SK-N-SH (cell line): Measurements from ENCODE around the gene C4B. TPM values are rescaled to one million over a fixed set of nuclear protein-coding genes. Genes with fewer than 3 reads are reported as not detected.

Experiments used
- CTCF ChIA-PET: fragments of 300-600, 350-600 bp; formaldehyde crosslinking; extraction: SDS; loops from one replicate; lab custom pipeline; 2021; lab: Yijun Ruan, JAX
- POLR2A ChIA-PET: fragments of 350-600 bp; sonication (Branson Sonifier 250); formaldehyde crosslinking; extraction: SDS; loops from one replicate; lab custom pipeline; 2020; ENCODE audit warnings: antibody characterized with exemption, inconsistent platforms; lab: Yijun Ruan, JAX
- DNase-seq: peaks from one replicate; pipeline ENCODE4 v3.0.0; 2012
- H2AFZ ChIP-seq: fragments of 200-600 bp; sonication (generic); 2 replicates; pipeline ENCODE4 v1.8.1; 2016; ENCODE audit warnings: antibody characterized with exemption, mild to moderate bottlenecking, low read depth
- H3F3A ChIP-seq: fragments of 200-600 bp; sonication (generic); replicated peaks from 2 replicates; pipeline ENCODE3; 2016; ENCODE audit warnings: antibody characterized with exemption, mild to moderate bottlenecking; ENCODE audit not compliant: insufficient read depth
- H3K27ac ChIP-seq, 2 experiments: fragments of 200-500 bp in 1 of 2; fragments of 200-600 bp in 1 of 2; sonication (Bioruptor generic) in 1 of 2; sonication (generic), shearing (Covaris generic) in 1 of 2; 2 replicates each; pipeline versions ENCODE4 v1.5.1 to v1.6.1; 2014 to 2016; ENCODE audit warnings: low read depth in 2 of 2, inconsistent platforms in 1 of 2, low read length in 1 of 2, mild to moderate bottlenecking in 1 of 2, mixed read lengths in 1 of 2
- H3K27me3 ChIP-seq: fragments of 200-600 bp; sonication (generic), shearing (Covaris generic); 2 replicates; pipeline ENCODE4 v1.6.1; 2016; ENCODE audit warnings: mixed run types; ENCODE audit not compliant: insufficient read depth
- H3K36me3 ChIP-seq, 2 experiments: fragments of 200-500 bp in 1 of 2; fragments of 200-600 bp in 1 of 2; sonication (Bioruptor generic) in 1 of 2; sonication (generic) in 1 of 2; replicated peaks in 1 of 2; 2 replicates each; pipeline versions ENCODE3 to v1.5.1; 2014 to 2016; ENCODE audit warnings: low read length in 1 of 2, mild to moderate bottlenecking in 1 of 2; ENCODE audit not compliant: insufficient read depth in 2 of 2, control insufficient read depth in 1 of 2
- H3K4me1 ChIP-seq, 2 experiments: fragments of 200-500 bp in 1 of 2; fragments of 200-600 bp in 1 of 2; sonication (Bioruptor generic) in 1 of 2; sonication (generic), shearing (Covaris generic) in 1 of 2; 2 replicates each; pipeline versions ENCODE4 v1.5.1 to v1.6.1; 2014 to 2016; ENCODE audit warnings: low read depth in 1 of 2, low read length in 1 of 2, mixed run types in 1 of 2; ENCODE audit not compliant: insufficient read depth in 2 of 2, control insufficient read depth in 1 of 2
- H3K4me2 ChIP-seq: fragments of 200-600 bp; sonication (generic), shearing (Covaris generic); 2 replicates; pipeline ENCODE4 v1.6.1; 2017; ENCODE audit warnings: mixed run types
- H3K4me3 ChIP-seq, 2 experiments: fragments of 200-500 bp in 1 of 2; fragments of 200-600 bp in 1 of 2; sonication (Bioruptor generic) in 1 of 2; sonication (generic), shearing (Covaris generic) in 1 of 2; 2 replicates each; pipeline versions ENCODE4 v1.5.1 to v1.8.1; 2014 to 2016; ENCODE audit warnings: low read depth in 2 of 2, inconsistent platforms in 1 of 2, low read length in 1 of 2, mild to moderate bottlenecking in 1 of 2, mixed read lengths in 1 of 2, moderate library complexity in 1 of 2
- H3K79me2 ChIP-seq: fragments of 200-600 bp; sonication (generic); 2 replicates; pipeline ENCODE4 v1.8.1; 2017; ENCODE audit warnings: mild to moderate bottlenecking; ENCODE audit not compliant: insufficient read depth
- H3K9ac ChIP-seq: fragments of 200-600 bp; sonication (generic); 2 replicates; pipeline ENCODE4 v1.6.1; 2017; ENCODE audit warnings: mixed run types
- H3K9me2 ChIP-seq: fragments of 200-600 bp; sonication (generic); 2 replicates; pipeline ENCODE4 v1.6.1; 2017; ENCODE audit warnings: mixed run types
- H3K9me3 ChIP-seq: fragments of 200-600 bp; sonication (generic); 2 replicates; pipeline ENCODE4 v1.6.1; 2017; ENCODE audit warnings: mixed run types, mild to moderate bottlenecking, moderate library complexity
- H4K20me1 ChIP-seq: fragments of 200-600 bp; sonication (generic); 2 replicates; pipeline ENCODE4 v1.6.1; 2017; ENCODE audit warnings: mild to moderate bottlenecking, mixed run types; ENCODE audit not compliant: insufficient read depth
- ELF1 ChIP-seq: IDR thresholded peaks from 2 replicates; pipeline ENCODE4 v1.4.0; 2012
- FOXJ3 ChIP-seq: sonication (generic); formaldehyde crosslinking; IDR thresholded peaks from 2 replicates; pipeline ENCODE4 v1.5.1; 2020; ENCODE audit warnings: mild to moderate bottlenecking, missing genetic modification reagents
- GATA2 ChIP-seq: sonication (generic); formaldehyde crosslinking; IDR thresholded peaks from 2 replicates; pipeline ENCODE4 v1.5.0; 2020; ENCODE audit warnings: mild to moderate bottlenecking, missing genetic modification reagents
- JUND ChIP-seq: IDR thresholded peaks from 2 replicates; pipeline ENCODE4 v1.4.0; 2012
- NFIC ChIP-seq: IDR thresholded peaks from 2 replicates; pipeline ENCODE4 v1.4.0; 2012; ENCODE audit warnings: borderline replicate concordance
- NRF1 ChIP-seq: IDR thresholded peaks from 2 replicates; pipeline ENCODE4 v1.6.1; 2012; ENCODE audit warnings: low read depth, mild to moderate bottlenecking, low read length
- RCOR1 ChIP-seq: fragments of 150-350 bp; IDR thresholded peaks from 2 replicates; pipeline ENCODE4 v1.6.1; 2017; ENCODE audit warnings: antibody characterized with exemption, low read length
- SMC3 ChIP-seq: IDR thresholded peaks from 2 replicates; pipeline ENCODE4 v1.6.1; 2012; ENCODE audit warnings: low read depth, low read length, improper control_type of control experiment
- TAF1 ChIP-seq: IDR thresholded peaks from 2 replicates; pipeline ENCODE4 v1.6.1; 2012; ENCODE audit warnings: low read depth, mild to moderate bottlenecking, low read length, moderate library complexity, borderline replicate concordance
- TCF12 ChIP-seq: IDR thresholded peaks from 2 replicates; pipeline ENCODE4 v1.4.0; 2012
- TEAD4 ChIP-seq: IDR thresholded peaks from 2 replicates; pipeline ENCODE4 v1.4.0; 2012; ENCODE audit warnings: mild to moderate bottlenecking, borderline replicate concordance; ENCODE audit not compliant: insufficient read depth
- WGBS: methylation state at CpG from one replicate; pipeline ENCODE4 v1.1.6; 2017; ENCODE audit warnings: low lambda C conversion rate; 5-methylcytosine and 5-hydroxymethylcytosine counted together
- polyA plus RNA-seq, 3 experiments: library from polyadenylated mRNA; depleted of rRNA; stranded (reverse); fragments of >200 nt; gene quantifications; 2 replicates each; pipeline ENCODE4 v1.2.3, GENCODE V29; 2012
- TF ChIP-seq, protein P1 (sequence below): fragments of 200-600 bp; sonication (generic); IDR thresholded peaks from 2 replicates; pipeline ENCODE4 v1.6.1; 2017; ENCODE audit warnings: antibody characterized with exemption, mild to moderate bottlenecking, moderate library complexity
- TF ChIP-seq, protein P2 (sequence below): IDR thresholded peaks from 2 replicates; pipeline ENCODE4; 2012
- TF ChIP-seq, protein P3 (sequence below): IDR thresholded peaks from 2 replicates; pipeline ENCODE4 v1.4.0; 2012; ENCODE audit warnings: low read depth, borderline replicate concordance

Gene C4B
- polyA plus RNA-seq, 1 of the 3 experiments (the other 2 are of a cell fraction): 10.9 TPM

DNA sequence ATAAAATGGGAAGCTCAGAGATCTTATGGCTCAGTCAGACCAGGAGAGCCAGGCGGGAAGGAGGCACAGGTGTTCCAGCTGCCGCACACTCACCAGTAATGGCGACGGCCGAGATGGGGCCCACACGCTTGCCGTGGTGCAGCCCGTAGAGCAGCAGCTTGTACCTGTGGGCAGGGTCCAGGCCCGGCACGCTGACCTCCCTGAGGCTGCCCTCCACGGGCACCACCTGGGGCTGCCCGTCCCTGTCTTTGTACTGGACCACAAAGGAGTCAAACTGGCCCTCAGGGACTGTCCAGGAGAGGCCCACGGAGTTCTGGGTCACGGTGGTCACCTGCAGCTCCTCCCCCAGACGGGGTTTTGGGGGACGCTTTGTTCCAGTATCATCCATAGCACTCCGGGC is 54.9 kb downstream of the C4B start:
- H3K4me2 ChIP-seq: no peak overlapping the region
- 49% methylated on average over 8 of the region's 17 CpGs for WGBS
- ChIA-PET POLR2A (no interaction called here), CTCF (interaction anchor here (1.1 kb wide), 1 partner anchor 49 kb away, joined by 3 read pairs; no protein-coding TSS in a partner anchor)
- H3K9ac ChIP-seq: no peak overlapping the region
- H3F3A ChIP-seq: no peaks in the 10 kb centered on the region
- H3K79me2 ChIP-seq: no peaks in the 10 kb centered on the region
- H2AFZ ChIP-seq: no peak overlapping the region
- no peak overlapping the region for H3K4me3 ChIP-seq
- no peaks in the 10 kb centered on the region for H4K20me1 ChIP-seq
- no peak overlapping the region for H3K27ac ChIP-seq
- H3K27me3 ChIP-seq: no peaks in the 10 kb centered on the region; the same call in 1 of the 2 replicates
- no peaks in the 10 kb centered on the region for H3K9me3 ChIP-seq
- H3K4me1 ChIP-seq: no peaks in the 10 kb centered on the region
- no peak for DNase-seq
- no peaks in the 10 kb centered on the region for H3K36me3 ChIP-seq
- TF ChIP-seq TCF12 (no peak), FOXJ3 (CRISPR knock-in tag) (no peak), NRF1 (no peak), NFIC (no peak), TAF1 (no peak), TEAD4 (no peak), ELF1 (no peak), SMC3 (no peak), JUND (no peak), GATA2 (no peak), RCOR1 (no peak)
- TF ChIP-seq, protein P1, sequence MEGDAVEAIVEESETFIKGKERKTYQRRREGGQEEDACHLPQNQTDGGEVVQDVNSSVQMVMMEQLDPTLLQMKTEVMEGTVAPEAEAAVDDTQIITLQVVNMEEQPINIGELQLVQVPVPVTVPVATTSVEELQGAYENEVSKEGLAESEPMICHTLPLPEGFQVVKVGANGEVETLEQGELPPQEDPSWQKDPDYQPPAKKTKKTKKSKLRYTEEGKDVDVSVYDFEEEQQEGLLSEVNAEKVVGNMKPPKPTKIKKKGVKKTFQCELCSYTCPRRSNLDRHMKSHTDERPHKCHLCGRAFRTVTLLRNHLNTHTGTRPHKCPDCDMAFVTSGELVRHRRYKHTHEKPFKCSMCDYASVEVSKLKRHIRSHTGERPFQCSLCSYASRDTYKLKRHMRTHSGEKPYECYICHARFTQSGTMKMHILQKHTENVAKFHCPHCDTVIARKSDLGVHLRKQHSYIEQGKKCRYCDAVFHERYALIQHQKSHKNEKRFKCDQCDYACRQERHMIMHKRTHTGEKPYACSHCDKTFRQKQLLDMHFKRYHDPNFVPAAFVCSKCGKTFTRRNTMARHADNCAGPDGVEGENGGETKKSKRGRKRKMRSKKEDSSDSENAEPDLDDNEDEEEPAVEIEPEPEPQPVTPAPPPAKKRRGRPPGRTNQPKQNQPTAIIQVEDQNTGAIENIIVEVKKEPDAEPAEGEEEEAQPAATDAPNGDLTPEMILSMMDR: no peak
- TF ChIP-seq, protein P2, sequence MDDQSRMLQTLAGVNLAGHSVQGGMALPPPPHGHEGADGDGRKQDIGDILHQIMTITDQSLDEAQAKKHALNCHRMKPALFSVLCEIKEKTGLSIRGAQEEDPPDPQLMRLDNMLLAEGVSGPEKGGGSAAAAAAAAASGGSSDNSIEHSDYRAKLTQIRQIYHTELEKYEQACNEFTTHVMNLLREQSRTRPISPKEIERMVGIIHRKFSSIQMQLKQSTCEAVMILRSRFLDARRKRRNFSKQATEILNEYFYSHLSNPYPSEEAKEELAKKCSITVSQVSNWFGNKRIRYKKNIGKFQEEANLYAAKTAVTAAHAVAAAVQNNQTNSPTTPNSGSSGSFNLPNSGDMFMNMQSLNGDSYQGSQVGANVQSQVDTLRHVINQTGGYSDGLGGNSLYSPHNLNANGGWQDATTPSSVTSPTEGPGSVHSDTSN: no peak
- TF ChIP-seq, protein P3, sequence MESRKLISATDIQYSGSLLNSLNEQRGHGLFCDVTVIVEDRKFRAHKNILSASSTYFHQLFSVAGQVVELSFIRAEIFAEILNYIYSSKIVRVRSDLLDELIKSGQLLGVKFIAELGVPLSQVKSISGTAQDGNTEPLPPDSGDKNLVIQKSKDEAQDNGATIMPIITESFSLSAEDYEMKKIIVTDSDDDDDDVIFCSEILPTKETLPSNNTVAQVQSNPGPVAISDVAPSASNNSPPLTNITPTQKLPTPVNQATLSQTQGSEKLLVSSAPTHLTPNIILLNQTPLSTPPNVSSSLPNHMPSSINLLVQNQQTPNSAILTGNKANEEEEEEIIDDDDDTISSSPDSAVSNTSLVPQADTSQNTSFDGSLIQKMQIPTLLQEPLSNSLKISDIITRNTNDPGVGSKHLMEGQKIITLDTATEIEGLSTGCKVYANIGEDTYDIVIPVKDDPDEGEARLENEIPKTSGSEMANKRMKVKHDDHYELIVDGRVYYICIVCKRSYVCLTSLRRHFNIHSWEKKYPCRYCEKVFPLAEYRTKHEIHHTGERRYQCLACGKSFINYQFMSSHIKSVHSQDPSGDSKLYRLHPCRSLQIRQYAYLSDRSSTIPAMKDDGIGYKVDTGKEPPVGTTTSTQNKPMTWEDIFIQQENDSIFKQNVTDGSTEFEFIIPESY: no peak
- H3K9me2 ChIP-seq: no peaks in the 10 kb centered on the region
